Esophagus muscularis mucosa (tissue), 4 donors: ENCODE measurements around the gene SAP130. TPM values are rescaled to one million over a fixed set of nuclear protein-coding genes. Genes with fewer than 3 reads are reported as not detected.

Experiments
- DNase-seq: peaks from one replicate; pipeline ENCODE4 v3.0.0-alpha.2; 2017; ENCODE audit errors: extremely low spot score
- H3K27ac ChIP-seq, 4 donors: fragments of 200-600 bp; sonication (generic); replicated peaks in 1 of 4; 1 replicate in 3 of 4; 2 replicates in 1 of 4; pipeline ENCODE4 v1.5.1; 2016 to 2019; ENCODE audit warnings: mild to moderate bottlenecking in 1 of 4
- H3K27me3 ChIP-seq, 4 donors: fragments of 200-600 bp; sonication (generic); one replicate each; pipeline versions ENCODE4 v1.5.1 to v1.6.0; 2016 to 2019
- H3K36me3 ChIP-seq, 4 donors: fragments of 200-600 bp; sonication (generic); one replicate each; pipeline ENCODE4 v1.5.1; 2016 to 2019
- H3K4me1 ChIP-seq, 4 donors: fragments of 200-600 bp; sonication (generic); one replicate each; pipeline ENCODE4 v1.5.1; 2016 to 2019
- H3K4me3 ChIP-seq, 4 donors: fragments of 200-600 bp; sonication (generic); 1 replicate in 2 of 4; 2 replicates in 2 of 4; pipeline ENCODE4 v1.5.1; 2016 to 2019; ENCODE audit warnings: mild to moderate bottlenecking in 4 of 4, moderate library complexity in 1 of 4
- H3K9me3 ChIP-seq, 4 donors: fragments of 200-600 bp; sonication (generic); 1 replicate in 3 of 4; 2 replicates in 1 of 4; pipeline ENCODE4 v1.5.1; 2016 to 2019
- CTCF ChIP-seq, 3 experiments: fragments of 200-600 bp in 2 of 3; fragments of 450-650 bp in 1 of 3; sonication (generic) in 2 of 3; IDR thresholded peaks; one replicate each; pipeline ENCODE4 v1.5.1; 2017 to 2019; ENCODE audit warnings: antibody characterized with exemption in 3 of 3, mild to moderate bottlenecking in 2 of 3, moderate library complexity in 1 of 3
- EP300 ChIP-seq: sonication (generic); formaldehyde crosslinking; IDR thresholded peaks from one replicate; pipeline ENCODE4 v1.6.1; 2017; ENCODE audit warnings: antibody characterized with exemption
- POLR2A ChIP-seq: fragments of 450-650 bp; IDR thresholded peaks from one replicate; pipeline ENCODE4 v1.6.1; 2017; ENCODE audit warnings: antibody characterized with exemption, moderate library complexity, mild to moderate bottlenecking, low read depth
- POLR2AphosphoS5 ChIP-seq, 2 donors: sonication (generic); formaldehyde crosslinking; IDR thresholded peaks; one replicate each; pipeline ENCODE4 v1.6.1; 2017; ENCODE audit warnings: antibody characterized with exemption in 2 of 2
- WGBS: methylation state at CpG from one replicate; pipeline ENCODE4 v1.1.5; 2018; 5-methylcytosine and 5-hydroxymethylcytosine counted together
- intact Hi-C: fragments of 100-400 bp; cut with DNase I; formaldehyde crosslinking; loops from one replicate; pipeline ENCODE4 v1.15.1; 2023
- total RNA-seq, 4 donors: library from RNA; depleted of rRNA; stranded (reverse); fragments of >200 nt; gene quantifications; one replicate each; pipeline versions ENCODE4 v1.1.0 to v1.2.1, GENCODE V29; 2016

SAP130 gene
- total RNA-seq, 4 donors from 2014 or later: 6.8 to 12.3 (median 10.7) TPM

- H3K27ac ChIP-seq: no peak overlapping the region
These were observed 32.1 kb downstream of the SAP130 start for GRCh38 chr2:127995725-127996124.

GRCh38 chr2:127993659-127994058, 34.2 kb downstream of the SAP130 start:
- Histone ChIP-seq H3K4me1 (no peaks in the 10 kb centered on the region), H3K27ac (no peak overlapping the region), H3K36me3 (peaks cover 30 to 90% (median 74%) of the 10 kb centered on the region in 4 donors), H3K27me3 (no peaks in the 10 kb centered on the region), H3K4me3 (no peak overlapping the region), H3K9me3 (no peaks in the 10 kb centered on the region)
- DNase-seq: no peak
- intact Hi-C loops: no loop called here
- 86% methylated on average over 2 of the region's 2 CpGs for WGBS
- TF ChIP-seq POLR2A (no peak), CTCF (IDR thresholded peaks at IDR 0.05) (no peak), EP300 (no peak), POLR2AphosphoS5 (IDR thresholded peaks at IDR 0.05) (no peak)

More at GRCh38 chr2:127995725-127996124, 32.1 kb downstream of the SAP130 start:
- TF ChIP-seq CTCF (IDR thresholded peaks at IDR 0.05) (no peak), POLR2A (no peak), POLR2AphosphoS5 (IDR thresholded peaks at IDR 0.05) (no peak), EP300 (no peak)
- no peak for DNase-seq
- no peaks in the 10 kb centered on the region for H3K9me3 ChIP-seq
- WGBS: 93% methylated on average over 7 of the region's 7 CpGs
- H3K36me3 ChIP-seq: peaks cover 40 to 90% (median 80%) of the 10 kb centered on the region in 4 donors
- no peak overlapping the region for H3K4me3 ChIP-seq
- H3K27me3 ChIP-seq: no peaks in the 10 kb centered on the region
- intact Hi-C loops: no loop called here
- H3K4me1 ChIP-seq: no peaks in the 10 kb centered on the region

DNA sequence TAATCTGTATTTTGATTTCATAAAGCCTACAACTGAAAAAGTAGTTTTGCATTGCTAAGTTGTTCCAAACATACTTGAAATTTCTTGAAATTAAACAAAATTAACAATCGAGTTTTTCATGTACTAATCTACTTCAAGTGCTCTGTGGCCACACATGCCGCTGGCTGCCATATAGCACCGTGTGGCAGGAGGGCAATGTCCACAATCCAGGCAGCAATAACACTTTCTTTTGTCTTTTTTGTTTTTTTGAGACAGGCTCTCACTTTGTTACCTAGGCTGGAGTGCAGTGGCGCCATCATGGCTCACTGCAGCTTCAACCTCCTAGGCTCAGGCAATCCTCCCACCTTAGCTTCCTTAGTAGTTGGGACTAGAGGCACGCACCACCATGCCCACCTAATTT, 36.1 kb downstream of the SAP130 start:
- 93% methylated on average over 5 of the region's 5 CpGs for WGBS
- Histone ChIP-seq H3K27ac (no peak overlapping the region), H3K4me1 (peaks cover 0 to 3% (median 0%) of the 10 kb centered on the region in 4 donors), H3K36me3 (peaks cover 25 to 90% (median 72%) of the 10 kb centered on the region in 4 donors), H3K27me3 (no peaks in the 10 kb centered on the region), H3K9me3 (no peaks in the 10 kb centered on the region), H3K4me3 (no peak overlapping the region)
- TF ChIP-seq POLR2A: no peak
- TF ChIP-seq CTCF (IDR thresholded peaks at IDR 0.05): no peak
- no peak for TF ChIP-seq EP300
- no peak for TF ChIP-seq POLR2AphosphoS5 (IDR thresholded peaks at IDR 0.05)
- DNase-seq: no peak
- intact Hi-C loops: no loop called here

DNA sequence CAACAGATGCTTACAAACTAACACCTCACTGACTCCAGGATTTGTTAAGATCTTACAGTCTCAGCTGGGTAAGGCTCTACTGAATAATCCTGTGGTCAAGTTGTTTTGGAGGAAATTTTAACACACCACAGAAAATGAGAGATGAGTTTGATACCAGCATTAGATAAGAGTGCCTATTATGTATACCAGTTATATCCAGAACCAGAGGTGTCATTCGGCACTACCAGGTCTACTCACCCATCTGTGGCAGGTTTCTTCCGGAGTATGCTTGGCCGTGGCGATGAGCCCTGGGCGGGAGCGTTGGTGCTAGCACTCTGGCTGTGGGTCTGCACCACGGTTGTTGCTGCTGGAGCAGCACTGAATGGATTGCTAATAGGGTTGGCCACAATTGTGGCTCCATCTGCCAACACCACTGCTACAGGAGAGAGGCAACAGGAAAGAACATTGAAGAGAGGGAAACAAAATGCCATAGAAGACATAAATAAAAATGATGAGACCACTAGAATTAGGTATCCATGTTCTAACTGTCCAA, 41.2 kb downstream of the SAP130 start:
- no peak overlapping the region for H3K27ac ChIP-seq
- H3K36me3 ChIP-seq: peaks cover 34 to 97% (median 79%) of the 10 kb centered on the region in 4 donors
- peaks cover 0 to 7% (median 0%) of the 10 kb centered on the region in 4 donors for H3K4me1 ChIP-seq
- H3K9me3 ChIP-seq: no peaks in the 10 kb centered on the region
- TF ChIP-seq POLR2A: no peak
- no peak for TF ChIP-seq POLR2AphosphoS5 (IDR thresholded peaks at IDR 0.05)
- no peak for TF ChIP-seq CTCF (IDR thresholded peaks at IDR 0.05)
- TF ChIP-seq EP300: no peak
- no peak for DNase-seq
- H3K4me3 ChIP-seq: no peak overlapping the region
- H3K27me3 ChIP-seq: no peaks in the 10 kb centered on the region
- intact Hi-C loops: no loop called here
- WGBS: 87% methylated on average over 7 of the region's 7 CpGs

DNA sequence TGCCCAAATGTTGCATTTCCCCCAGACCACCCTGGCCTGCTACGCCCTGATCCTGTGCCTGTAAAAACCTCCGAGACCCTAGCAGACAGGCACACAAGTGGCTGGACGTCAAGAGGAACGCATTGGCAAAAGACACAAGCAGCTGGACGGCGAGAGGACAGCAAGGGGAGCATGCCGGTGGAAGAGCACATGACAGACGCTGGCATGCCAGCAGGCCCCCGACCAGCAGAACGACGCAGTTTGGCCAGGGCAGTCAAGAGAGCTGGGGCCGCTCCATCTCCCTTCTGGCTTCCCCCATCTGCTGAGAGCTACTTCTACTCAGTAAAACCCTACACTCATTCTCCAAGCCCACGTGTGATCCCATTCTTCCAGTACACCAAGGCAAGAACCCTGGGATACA, 42.1 kb downstream of the SAP130 start:
- intact Hi-C loops: no loop called here

More for the DNA sequence above, 42.1 kb downstream of the SAP130 start:
- no peak overlapping the region for H3K27ac ChIP-seq
- DNase-seq: no peak
- no peak for TF ChIP-seq POLR2A
- no peak overlapping the region for H3K4me3 ChIP-seq
- H3K27me3 ChIP-seq: no peaks in the 10 kb centered on the region
- no peaks in the 10 kb centered on the region for H3K9me3 ChIP-seq
- H3K36me3 ChIP-seq: peaks cover 34 to 94% (median 76%) of the 10 kb centered on the region in 4 donors
- WGBS: 92% methylated on average over 12 of the region's 13 CpGs
- peaks cover 0 to 7% (median 0%) of the 10 kb centered on the region in 4 donors for H3K4me1 ChIP-seq
